D721Med (cell line): Measurements from ENCODE around the gene CCL27.
A peak's percentile ranks its signal among the peaks of the same experiment; 100 is the strongest.

Experiments used
- DNase-seq: peaks from one replicate; pipeline ENCODE4 v3.0.0; 2011; ENCODE audit warnings: low spot score; ENCODE audit not compliant: insufficient read length
- FAIRE-seq: peaks from 2 replicates; lab custom pipeline; 2011; peaks lifted over from hg19 to GRCh38; lab: Jason Lieb, UNC
- TF ChIP-seq, protein P1 (sequence below): IDR thresholded peaks from 2 replicates; pipeline ENCODE4 v1.5.1; 2012; ENCODE audit warnings: mild to moderate bottlenecking, control low read depth; ENCODE audit not compliant: insufficient read depth; ENCODE audit errors: missing control alignments

The CCL27 gene

DNA sequence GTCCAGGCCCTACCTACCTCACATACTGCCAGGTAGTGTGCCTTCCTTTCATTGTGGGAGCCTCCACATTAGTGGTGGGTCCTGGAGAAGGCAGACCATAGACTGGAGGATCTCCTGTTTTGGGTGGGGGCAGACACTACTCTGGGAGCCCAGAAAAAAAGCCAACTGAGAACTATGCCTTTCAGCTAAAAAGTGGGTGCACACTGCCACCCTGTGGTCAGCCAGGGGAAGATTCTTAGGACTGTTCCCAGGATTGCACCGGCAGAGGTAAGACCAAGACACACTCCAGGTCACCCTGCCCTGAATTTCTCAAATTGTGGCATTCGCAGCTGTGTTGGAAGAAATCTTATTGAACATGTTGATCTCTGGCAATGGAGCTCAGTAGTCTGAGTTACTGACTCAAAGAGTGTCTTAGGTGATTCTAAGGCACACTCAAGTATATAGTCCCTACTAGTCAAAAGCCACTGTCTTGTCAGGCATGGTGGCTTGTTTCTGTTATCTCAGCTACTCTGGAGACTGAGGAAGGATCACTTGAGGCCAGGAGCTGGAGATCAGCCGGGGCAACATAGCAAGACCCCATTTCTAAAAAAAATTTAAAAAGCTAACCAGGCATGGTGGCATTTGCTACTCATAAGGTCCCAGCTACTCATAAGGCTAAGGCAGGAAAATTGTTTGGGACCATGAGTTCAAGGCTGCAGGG is 28.5 kb downstream of the CCL27 start:
- peak; percentile 51 for FAIRE-seq
- peak; percentile 76 for DNase-seq
- TF ChIP-seq, protein P1, sequence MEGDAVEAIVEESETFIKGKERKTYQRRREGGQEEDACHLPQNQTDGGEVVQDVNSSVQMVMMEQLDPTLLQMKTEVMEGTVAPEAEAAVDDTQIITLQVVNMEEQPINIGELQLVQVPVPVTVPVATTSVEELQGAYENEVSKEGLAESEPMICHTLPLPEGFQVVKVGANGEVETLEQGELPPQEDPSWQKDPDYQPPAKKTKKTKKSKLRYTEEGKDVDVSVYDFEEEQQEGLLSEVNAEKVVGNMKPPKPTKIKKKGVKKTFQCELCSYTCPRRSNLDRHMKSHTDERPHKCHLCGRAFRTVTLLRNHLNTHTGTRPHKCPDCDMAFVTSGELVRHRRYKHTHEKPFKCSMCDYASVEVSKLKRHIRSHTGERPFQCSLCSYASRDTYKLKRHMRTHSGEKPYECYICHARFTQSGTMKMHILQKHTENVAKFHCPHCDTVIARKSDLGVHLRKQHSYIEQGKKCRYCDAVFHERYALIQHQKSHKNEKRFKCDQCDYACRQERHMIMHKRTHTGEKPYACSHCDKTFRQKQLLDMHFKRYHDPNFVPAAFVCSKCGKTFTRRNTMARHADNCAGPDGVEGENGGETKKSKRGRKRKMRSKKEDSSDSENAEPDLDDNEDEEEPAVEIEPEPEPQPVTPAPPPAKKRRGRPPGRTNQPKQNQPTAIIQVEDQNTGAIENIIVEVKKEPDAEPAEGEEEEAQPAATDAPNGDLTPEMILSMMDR = peak; percentile 85

DNA sequence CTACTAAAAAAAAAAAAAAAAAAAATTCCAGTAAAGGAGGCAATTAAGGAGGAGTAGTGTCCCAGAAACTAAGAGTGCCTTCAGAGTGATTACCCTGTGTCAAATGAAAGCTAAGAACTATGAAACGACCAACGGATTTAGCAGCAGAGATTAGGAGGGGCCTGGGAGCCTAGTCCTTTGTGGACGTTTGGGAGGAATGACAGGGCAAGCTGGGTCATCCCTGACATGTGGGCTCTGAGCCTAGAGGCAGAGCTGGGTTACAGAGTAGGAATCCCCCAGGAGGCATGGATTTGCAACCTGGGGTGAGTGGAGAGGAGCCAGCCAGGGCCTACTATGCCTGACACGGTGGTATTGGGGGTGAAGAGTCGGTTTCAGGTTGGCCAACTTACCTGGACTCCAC is 29.3 kb downstream of the CCL27 start:
- FAIRE-seq = no peak
- DNase-seq = no peak
- TF ChIP-seq, protein P1 = no peak

DNA sequence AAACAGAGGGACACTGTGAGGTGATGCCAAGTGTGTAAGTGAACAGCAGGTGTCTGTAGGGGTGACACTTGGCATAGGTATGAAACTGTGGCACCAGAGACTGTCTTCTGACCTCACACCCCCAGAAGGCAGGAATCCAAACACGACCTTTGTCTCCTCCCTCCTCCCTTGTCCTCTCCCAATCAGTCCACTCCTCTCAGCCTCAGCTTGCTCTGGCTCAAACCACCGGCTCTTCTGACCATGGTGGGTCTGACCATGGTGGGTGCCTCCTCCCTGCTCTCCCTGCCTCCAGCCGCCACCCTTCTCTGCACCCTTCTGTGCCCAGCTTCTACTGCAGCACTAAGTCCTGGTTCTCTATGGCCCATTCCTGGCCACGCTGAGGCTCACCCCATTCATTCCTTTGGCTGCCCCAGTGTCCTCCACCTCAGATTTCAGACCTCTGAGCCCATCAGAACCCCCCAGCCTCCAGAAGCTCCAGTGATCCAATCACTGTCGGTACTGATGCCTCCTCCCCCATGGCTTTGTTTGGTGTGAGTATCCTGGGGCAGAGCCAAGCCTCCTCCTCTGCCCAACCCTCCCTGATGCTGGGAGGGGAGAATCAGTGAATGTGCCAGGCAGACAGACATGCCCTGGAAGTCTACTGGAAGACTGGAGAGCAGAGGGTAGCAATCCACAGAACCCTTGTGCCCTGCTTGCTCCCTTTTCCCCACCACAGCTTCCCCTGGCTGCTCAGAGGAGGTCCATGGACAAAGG is 31.9 kb downstream of the CCL27 start:
- FAIRE-seq (no peak), DNase-seq (no peak)
- TF ChIP-seq, protein P1 = no peak

DNA sequence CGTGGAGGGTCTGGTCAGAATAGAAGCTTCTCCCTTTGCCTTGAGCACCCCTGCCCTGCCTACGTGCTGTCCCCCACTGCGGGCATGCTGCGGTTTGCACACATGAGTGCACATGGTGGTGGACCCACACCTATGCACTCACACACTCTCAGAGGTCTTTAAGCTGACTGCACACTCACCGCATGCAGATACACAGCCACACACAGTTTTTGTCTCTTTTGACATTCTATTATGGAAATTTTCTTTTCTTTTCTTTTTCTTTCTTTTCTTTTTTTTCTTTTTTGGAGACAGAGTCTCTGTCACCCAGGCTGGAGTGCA is 33.0 kb downstream of the CCL27 start:
- TF ChIP-seq, protein P1 = no peak
- DNase-seq = no peak
- no peak for FAIRE-seq

DNA sequence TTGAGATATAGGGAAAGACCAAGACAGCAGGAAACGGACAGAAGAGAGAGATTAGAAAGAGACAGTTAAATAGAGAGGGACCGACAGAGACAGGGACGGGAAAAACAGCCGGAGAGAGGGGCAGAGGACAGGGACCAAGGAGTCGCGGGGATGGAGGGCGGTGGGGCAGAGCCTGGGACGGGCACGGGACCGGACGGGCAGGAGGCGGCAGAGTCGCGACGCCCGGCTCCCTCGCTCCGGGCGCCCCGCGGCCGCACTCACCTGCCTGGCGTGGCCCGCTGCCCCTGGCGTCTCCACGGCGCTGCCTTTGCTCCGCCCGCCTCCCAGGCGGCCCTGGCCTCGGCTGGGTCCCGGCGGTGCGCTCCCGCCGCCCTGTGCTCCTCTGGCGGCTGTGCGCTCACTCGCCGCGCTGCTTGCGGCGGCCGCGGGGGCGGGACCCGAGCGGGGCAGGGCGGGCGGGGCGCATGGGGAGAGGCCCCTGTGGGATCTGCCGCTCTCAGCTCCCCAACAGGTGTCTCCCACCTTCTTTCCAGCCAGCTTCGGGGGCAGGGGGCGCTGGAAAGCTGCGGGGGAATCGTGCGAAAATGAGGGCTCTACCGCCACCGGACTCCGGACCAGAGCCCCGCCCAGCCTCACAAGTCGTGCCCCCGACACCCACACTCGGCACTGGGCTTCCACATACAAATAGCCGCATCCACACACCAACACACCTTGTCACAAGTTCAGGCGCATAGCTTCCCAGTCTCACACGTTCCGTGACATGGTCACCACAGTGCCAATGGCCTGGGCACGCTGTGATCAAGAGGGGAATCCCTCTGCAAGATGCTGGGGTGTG is 33.6 kb downstream of the CCL27 start, which contains the start of gene ARID3C:
Gene ARID3C, minus strand, starts transcription at position 411 of the 835 bp plus-strand sequence. CDS start 1,052 bp downstream, outside the sequence.
- no peak for FAIRE-seq
- TF ChIP-seq, protein P1 = no peak
- no peak for DNase-seq

DNA sequence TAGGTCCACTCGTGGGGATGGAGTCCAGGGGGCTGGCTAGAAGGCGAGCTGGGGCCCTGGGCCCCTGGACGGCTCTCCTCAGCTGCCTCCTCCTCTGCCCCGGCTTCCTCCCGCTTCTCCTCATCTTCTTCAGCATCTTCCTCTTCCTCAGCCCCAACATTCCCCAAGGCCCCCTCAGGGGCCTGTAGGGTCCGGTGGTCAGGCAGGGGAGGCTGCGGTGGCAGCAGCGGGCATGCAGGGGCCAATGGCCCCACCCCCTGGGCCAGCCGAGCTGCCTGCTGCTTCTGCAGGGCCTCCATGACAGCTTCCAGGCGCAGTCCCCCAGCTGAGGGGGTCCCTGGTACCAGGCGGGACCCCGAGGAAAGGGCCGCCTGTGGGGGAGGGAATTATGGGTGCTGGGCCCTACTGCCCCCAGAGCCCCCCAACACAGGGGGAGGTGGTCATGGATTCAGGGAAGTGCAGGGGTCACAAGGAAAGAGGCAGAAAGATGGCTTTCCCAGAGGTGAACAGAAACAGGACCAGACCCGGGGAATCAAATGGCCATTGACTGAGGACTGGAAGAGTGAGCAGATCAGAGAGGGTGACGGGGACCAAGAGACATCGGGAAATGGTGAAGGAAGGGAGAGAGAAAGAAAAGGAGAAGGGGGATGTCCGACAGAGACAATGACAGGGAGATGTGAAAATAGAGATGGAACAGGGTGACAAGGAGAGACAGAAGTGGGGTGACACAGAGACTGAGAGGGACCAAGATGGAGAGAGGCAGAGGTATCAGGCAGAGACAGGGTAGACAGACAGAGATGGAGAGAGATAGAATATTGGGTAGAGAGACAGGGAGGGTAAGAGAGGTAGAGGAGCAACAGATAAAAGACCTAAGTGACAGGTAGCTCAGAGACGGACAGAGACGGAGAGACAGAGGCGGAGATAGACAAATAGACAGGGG is 34.5 kb downstream of the CCL27 start:
- TF ChIP-seq, protein P1 = no peak
- FAIRE-seq (no peak), DNase-seq (no peak)
